Measurements from ENCODE around the gene DNAH1. TPM values are rescaled to one million over a fixed set of nuclear protein-coding genes. Genes with fewer than 3 reads are reported as not detected.

The DNAH1 gene
- total and polyA plus RNA-seq, 2 of the 13 experiments (the other 11 are each of a cell fraction or from before 2014, with no cell fraction given) = 0.64 to 3.5 TPM

- no peak for TF ChIP-seq NFAT5 (CRISPR knock-in tag; IDR thresholded peaks at IDR 0.05)
- no peak for TF ChIP-seq ZNF562 (CRISPR knock-in tag; IDR thresholded peaks at IDR 0.05; ENCODE audit: borderline replicate concordance)
- TF ChIP-seq SRSF4 (IDR thresholded peaks at IDR 0.05; ENCODE audit: low read depth, low read length, poor library complexity, severe bottlenecking) = no peak
- TF ChIP-seq, protein P1, sequence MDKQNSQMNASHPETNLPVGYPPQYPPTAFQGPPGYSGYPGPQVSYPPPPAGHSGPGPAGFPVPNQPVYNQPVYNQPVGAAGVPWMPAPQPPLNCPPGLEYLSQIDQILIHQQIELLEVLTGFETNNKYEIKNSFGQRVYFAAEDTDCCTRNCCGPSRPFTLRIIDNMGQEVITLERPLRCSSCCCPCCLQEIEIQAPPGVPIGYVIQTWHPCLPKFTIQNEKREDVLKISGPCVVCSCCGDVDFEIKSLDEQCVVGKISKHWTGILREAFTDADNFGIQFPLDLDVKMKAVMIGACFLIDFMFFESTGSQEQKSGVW (CRISPR knock-in tag; IDR thresholded peaks at IDR 0.05; ENCODE audit: borderline replicate concordance) = 0 out of 2 replicates have a peak, but pooled peaks have one; percentile 85
- TF ChIP-seq, protein P2, sequence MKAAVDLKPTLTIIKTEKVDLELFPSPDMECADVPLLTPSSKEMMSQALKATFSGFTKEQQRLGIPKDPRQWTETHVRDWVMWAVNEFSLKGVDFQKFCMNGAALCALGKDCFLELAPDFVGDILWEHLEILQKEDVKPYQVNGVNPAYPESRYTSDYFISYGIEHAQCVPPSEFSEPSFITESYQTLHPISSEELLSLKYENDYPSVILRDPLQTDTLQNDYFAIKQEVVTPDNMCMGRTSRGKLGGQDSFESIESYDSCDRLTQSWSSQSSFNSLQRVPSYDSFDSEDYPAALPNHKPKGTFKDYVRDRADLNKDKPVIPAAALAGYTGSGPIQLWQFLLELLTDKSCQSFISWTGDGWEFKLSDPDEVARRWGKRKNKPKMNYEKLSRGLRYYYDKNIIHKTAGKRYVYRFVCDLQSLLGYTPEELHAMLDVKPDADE (CRISPR knock-in tag; IDR thresholded peaks at IDR 0.05) = no peak
- TF ChIP-seq ZFP1 (CRISPR knock-in tag; IDR thresholded peaks at IDR 0.05) = no peak
- TF ChIP-seq ZNF7 (CRISPR knock-in tag; IDR thresholded peaks at IDR 0.05) = no peak
- 0 out of 2 replicates have a peak, but pooled peaks have one; percentile 26 for TF ChIP-seq ATF3 (CRISPR knock-in tag; IDR thresholded peaks at IDR 0.05)
- TF ChIP-seq ZNF720 (CRISPR knock-in tag; IDR thresholded peaks at IDR 0.05) = no peak
- TF ChIP-seq ZNF335 (CRISPR knock-in tag; IDR thresholded peaks at IDR 0.05) = peak; percentile 68; the same call in 1 of the 2 replicates
- TF ChIP-seq REL (CRISPR knock-in tag; conservative IDR thresholded peaks at IDR 0.05) = no peak
- TF ChIP-seq SP2 (CRISPR knock-in tag; IDR thresholded peaks at IDR 0.05) = peak; percentile 3; the same call in 1 of the 2 replicates
- peak; percentile 95 for TF ChIP-seq MYC (CRISPR knock-in tag; IDR thresholded peaks at IDR 0.05; ENCODE audit: borderline replicate concordance)
- peak; percentile 58 for TF ChIP-seq GATAD2A (CRISPR knock-in tag; IDR thresholded peaks at IDR 0.05)
- TF ChIP-seq KDM6A (CRISPR knock-in tag; IDR thresholded peaks at IDR 0.05; ENCODE audit: low read depth) = peak; percentile 54; the same call in 1 of the 2 replicates
- 0 out of 2 replicates have a peak, but pooled peaks have one; percentile 58 for TF ChIP-seq ZNF275 (CRISPR knock-in tag; IDR thresholded peaks at IDR 0.05; ENCODE audit: borderline replicate concordance)
- no peak for TF ChIP-seq ZNF484 (CRISPR knock-in tag; IDR thresholded peaks at IDR 0.05; ENCODE audit: borderline replicate concordance, low read depth)
- peak; percentile 81 for TF ChIP-seq RBM39 (IDR thresholded peaks at IDR 0.05; ENCODE audit: low read depth, low read length, poor library complexity, severe bottlenecking)
- no peak; the same call in 1 of the 2 replicates for TF ChIP-seq AKAP8 (CRISPR knock-in tag; IDR thresholded peaks at IDR 0.05)
- no peak; the same call in 1 of the 2 replicates for TF ChIP-seq FOSL2 (CRISPR knock-in tag; IDR thresholded peaks at IDR 0.05)
- TF ChIP-seq RBM22 (optimal IDR thresholded peaks at IDR 0.05; ENCODE audit: low read length) = no peak
Measured at GRCh38 chr3:52289747-52290595, 26.1 kb upstream of the DNAH1 start (continued).
